GM18868 (cell line): ENCODE data around the gene DNAJC5.
"Not testable (repeated sequence)": the region's sequence is repeated elsewhere in the genome, so short reads cannot be mapped to it uniquely, and the experiment has no call there.

Experiments used
- ATAC-seq: cut with Tn5 transposase; IDR thresholded peaks from one replicate; pipeline ENCODE4 v1.9.1; 2021; ENCODE audit warnings: mild to moderate bottlenecking, moderate library complexity; ENCODE audit not compliant: unreplicated experiment

Gene DNAJC5

DNA sequence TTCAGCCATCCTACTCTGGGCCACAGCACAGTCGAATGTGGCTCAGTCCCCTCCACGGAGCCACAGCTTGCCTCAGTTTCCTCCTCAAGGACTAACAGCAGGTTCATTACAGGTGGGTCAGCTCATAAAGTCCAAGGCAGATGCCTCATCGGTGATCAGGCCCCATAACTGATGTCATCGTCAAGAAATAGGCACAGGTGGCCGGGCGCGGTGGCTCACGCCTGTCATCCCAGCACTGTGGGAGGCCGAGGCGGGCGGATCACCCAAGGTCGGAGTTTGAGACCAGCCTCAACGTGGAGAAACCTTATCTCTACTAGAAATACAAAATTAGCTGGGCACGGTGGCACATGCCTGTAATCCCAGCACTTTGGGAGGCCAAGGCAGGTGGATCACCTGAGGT, 57.8 kb downstream of the DNAJC5 start:
- no peak for ATAC-seq

DNA sequence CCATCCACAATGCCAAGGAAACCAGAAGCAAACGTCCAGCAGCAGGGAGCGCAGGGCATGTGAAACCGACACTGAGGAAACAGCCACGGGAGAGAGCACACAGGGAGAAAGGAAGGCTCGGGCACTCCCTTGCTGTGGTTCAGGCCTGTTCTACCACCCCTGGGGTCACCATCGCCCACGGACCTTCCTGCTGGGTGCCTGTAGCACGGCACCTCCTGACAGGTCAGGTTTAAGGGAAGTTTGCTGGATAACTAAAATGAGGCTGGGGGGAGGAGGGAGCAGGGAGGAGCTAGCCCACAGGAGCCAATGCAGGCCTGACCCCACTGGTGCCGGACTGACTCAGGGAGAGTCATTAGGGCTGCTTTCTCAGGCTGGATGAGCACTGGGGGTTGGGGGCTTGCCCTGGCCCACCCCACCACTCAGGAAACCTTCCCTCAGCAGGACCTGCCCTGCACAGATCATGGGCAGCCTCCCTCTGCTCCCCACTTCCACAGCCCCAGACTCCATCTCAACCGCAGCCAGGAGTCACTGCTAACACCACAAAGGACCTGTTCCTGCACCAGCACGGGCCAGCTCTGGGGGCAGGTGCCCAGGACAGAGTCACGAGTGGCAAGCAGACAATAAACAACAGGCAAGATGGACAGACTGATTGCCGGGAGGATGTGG, 59.0 kb downstream of the DNAJC5 start:
- no peak for ATAC-seq

DNA sequence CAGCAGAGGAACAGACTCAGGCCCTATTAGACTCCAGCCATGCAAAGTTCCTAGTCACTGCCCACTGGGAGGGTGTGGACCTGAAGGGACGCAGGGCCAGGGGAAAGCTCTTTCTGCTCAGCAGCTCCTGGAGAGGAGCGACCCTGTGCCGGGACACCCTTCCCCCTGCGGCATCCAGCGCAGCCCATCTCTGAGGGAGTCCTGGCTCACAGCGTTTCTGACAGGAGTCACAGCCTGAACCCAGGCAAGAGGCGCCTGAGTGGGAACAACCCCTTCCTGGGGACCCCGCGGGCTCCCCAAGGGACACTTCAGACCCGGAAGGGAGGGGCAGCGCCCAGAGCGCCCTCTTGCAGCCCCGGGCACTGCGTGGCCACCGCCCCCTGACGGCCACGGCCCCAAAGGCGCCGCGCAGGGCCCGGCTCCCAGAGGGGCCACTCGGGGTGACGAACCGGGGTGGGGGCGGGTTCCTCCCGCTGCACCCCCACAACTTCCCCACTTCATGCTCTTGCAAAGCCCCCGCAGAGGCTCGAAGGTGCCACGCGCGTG, 60.4 kb downstream of the DNAJC5 start:
- ATAC-seq, result no peak

DNA sequence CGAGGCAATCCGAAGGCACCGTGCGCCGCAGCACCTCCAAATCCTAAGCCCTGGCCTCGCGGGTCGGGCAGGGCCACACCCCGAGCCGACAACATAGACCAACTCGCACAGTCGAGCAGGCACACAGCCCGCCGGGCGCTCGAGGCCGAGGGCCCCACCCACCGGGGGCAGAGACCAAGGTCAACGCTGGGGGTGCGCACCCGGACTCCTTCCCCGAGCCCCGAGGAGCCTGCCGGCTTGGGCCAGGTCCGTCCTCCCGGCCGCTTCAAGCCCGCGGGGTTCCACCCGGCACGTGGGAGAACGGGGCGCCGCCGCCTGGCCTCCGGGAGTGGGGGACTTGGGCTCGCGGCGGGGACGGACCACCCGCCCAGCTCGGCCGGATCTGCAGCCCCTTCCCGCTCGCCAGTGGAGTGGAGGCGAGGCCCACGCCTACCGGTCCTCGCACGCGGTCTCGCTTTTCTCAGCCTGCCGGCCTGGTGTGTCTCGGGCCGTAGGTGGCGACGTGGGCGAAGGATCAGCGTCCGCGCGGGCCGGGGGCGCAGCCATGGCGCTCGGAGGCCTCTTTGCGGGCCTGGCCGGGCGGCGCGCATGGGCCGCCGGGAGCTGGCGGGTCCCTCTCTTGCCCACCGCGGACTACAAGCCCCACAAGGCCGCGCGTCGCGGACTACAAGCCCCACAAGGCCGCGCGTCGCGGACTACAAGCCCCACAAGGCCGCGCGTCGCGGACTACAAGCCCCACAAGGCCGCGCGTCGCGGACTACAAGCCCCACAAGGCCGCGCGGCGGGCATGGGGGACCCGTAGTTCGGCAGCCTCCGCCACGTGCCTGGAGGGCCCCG, 61.1 kb downstream of the DNAJC5 start, which contains the start of gene UCKL1:
UCKL1 (minus strand) TSS at position 590 of the 837 bp plus-strand sequence; CDS start at position 546, 44 bp downstream.
- peak; percentile 78 for ATAC-seq

DNA sequence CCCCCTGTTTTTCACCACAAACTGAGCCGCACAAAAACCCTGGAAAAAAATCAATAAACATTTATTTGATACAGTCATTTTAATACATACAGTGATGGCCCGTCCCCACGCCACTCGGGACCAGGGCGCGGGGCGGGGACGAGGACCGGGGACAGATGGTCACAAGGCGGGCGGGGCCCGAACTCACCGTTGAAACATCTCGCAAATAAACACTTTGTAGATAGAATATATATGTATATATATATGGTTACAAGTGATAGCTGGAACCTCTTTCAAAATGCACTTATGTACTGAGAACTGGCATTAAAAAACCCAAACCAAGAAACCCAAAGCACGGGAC, 61.7 kb downstream of the DNAJC5 start:
- ATAC-seq, result no peak

DNA sequence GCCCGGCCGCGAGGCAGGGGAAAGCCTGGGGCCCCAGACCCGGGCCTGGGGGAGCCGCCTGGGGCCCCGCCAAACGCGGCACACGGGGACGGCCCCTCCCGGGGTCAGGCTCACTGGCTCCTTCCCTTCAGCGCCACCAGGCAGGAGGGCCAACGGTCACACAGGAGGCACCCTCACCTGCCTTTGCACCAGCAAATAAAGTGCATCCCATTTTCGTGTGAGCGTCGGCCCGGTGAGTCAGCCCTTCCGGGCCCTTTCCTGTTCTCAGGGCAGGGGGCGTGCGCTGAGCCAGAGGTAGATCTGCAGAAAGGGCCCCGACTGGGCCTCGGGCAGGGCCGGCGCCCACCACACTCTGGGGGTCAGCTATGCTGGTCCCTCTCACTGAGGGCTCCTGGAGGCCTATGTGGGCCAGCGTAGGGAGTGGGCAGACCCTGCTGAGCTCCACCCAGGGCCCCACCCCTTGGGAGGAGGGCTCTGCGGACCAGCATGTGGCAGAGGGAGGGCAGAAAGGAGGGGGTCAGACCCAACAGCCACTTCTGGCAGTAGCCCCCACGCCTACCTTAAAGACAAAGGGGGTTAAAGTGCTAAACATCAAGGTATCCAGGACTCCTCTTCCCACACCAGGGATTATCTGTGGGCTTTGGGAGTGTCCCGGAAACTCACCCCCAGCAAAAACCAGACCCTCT, 62.2 kb downstream of the DNAJC5 start:
- ATAC-seq, result no peak

DNA sequence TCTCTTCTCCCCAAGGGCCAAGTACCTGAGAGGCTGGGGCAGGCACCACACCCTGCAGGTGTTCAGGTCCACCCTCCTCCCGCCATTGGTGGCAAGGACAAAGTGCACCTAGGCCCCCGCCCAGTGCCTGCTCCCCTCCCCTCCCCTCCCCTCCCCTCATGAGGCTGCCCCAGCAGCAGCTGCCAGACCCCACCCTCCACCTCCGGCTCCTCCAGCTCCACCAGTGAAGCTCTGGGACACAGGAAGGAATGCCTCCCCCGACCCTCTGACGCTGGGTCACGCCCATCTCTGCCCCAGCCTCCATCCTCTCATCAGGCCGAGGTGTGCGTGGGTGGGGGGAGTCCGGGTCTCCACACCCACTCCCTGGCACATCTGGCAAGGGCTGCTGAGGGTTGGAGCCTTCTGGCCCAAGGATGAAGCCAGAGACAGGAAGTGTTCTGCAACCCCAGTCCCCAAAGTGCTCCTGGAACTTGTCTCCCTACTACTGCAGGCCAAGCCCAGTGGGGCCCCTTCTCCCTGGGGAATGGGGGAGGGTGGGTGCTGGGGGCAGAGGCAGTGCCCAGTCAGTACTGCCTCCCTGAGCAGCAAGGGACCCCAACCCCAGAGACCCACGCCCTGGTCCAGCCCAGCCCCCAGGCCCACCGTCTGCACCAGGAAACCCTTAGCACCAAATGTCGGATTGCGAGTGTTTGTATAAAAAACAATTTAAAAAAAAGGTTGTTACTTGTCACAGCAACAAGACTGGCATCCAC, 62.9 kb downstream of the DNAJC5 start:
- no peak for ATAC-seq

DNA sequence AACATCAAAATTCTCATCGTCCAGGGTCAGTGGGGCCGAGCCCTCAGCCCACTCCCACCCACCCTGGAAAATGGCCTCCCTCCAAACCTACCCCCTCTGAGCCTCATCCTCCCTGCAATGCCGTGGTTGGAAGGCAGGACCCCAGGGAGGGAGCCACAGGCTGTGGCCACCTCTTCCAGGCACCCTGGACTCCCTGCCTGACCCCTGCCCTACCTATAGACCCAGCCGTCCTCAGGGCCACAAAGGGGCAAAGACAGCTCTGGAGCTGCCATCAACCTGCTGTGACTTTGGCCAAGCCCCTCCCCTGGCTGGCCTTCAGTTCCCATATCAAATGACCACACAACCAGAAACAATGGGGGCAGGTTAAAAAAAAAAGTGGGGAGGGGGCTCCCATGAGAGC, 63.5 kb downstream of the DNAJC5 start:
- no peak for ATAC-seq

DNA sequence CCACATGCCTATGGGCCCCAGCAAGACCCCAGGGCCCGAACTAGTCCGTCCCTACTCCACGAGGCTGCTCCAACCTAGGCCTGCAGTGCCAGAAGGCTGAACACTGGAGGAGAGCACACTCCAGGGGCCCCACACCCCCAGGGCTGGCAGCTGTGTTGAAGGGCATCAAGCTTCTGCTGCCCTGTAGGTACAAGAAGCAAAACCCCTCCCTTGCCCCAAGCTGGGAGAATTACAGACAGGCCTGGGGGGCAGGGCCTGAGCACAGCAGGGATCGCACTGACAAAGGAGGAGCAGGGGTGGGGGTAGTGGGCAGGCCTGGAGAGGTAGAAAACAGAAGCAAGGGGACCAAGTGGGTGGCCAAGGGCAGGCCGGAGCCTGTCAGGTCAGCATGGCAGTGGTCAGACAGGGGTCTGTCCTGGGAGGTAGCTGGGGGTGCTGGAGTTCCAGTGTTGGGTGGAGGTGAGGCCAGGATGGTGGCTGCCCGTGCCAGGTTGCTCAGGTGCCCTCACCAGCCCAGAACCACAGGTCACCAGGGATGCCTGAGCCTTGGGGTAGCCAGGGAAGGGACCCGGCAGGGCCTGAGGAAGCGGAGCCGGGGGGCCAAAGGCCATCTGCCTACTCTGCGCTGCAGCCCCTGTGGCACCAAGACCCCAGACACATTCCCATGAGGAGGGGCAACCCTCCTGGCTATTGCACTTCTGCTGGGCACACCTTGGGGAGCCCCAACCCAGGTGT, 64.2 kb downstream of the DNAJC5 start:
- no peak for ATAC-seq

DNA sequence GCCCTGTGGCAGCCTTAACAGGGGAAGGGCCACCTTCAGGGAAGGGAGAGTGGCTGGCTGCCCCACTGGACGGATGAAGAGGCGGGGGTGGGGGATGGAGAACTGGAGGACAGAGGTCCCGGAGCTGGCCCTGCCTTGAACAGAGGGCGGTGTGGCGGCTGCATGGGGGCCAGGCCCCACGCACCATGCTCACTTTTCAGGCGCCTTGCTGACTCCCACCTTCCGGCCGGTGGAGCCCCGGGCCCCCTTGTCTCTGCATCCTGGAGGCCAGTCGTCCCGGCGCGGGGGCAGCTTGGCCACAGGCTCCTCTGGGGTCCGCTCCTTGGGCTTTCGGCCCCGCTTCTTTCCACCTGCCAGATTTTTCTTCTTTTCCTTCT, 64.8 kb downstream of the DNAJC5 start:
- ATAC-seq, result no peak

DNA sequence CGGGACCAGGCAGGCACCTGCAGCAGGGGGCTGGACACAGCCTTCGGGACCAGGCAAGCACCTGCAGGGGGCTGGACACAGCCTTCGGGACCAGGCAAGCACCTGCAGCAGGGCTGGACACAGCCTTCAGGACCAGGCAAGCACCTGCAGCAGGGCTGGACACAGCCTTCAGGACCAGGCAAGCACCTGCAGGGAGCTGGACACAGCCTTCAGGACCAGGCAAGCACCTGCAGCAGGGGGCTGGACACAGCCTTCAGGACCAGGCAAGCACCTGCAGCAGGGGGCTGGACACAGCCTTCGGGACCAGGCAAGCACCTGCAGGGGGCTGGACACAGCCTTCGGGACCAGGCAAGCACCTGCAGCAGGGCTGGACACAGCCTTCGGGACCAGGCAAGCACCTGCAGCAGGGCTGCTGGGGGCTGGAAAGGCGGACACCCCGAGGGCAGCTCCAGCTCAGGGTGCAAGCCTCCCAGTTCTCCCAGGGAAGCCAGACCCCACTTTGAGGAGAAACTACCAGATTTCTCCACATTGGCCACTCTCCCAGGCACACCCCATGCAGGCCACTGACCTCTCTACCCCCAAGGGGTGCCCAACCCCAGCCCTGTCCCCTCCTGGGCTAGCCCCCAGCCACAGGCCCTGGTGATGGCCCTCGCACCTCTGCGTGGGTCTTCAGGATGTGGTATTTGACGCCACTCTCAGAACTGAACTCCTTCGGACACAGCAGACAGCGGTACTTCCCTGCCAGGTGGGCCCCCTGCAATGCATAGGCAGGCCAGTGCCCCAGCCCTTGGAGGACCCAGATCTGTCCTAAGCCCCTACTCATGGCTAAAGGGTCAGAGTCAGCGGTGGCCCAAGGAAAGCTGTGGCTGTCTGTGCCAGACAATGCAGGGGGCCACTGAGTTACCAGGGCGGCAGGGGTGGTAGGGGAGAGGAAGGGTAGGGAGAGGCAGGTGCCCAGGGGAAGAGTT, 66.0 kb downstream of the DNAJC5 start:
- not testable (repeated sequence) for ATAC-seq

DNA sequence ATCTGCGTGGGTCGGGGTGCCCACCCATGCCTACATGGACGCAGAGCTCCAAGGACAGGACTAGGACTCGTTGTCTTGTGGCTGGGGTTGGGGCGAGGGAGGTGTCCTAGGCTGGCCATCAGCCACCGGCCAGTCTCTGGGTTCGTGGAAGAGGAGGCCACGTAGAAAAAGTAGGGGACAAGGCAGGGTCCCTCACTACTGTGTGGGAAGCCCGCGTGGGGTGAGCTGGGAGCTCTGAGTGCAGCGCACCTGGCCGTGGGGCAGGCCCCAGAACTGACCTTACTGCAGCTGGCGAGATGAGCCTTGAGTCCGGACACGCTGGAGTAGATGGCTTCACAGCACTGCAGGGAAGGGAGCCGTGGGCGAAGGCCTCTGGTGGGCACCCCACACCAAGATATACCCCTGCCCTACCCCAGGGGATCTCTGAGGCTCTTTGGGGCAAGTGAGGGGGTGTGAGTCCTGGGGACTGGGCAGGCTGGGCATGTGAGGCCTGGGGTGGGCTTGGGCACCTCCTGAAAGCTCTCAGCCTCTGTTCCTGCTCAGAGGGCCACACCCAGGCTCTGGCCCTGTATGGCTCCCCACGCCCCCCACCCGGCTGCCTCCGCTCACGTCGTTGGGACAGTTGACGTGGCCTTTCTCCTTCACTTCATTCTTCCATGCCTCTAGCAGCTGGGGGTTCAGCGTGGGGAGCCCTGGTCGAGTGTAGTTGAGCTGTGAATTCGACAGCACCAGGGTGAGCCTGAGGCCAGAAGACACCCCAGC, 66.9 kb downstream of the DNAJC5 start:
- no peak for ATAC-seq

DNA sequence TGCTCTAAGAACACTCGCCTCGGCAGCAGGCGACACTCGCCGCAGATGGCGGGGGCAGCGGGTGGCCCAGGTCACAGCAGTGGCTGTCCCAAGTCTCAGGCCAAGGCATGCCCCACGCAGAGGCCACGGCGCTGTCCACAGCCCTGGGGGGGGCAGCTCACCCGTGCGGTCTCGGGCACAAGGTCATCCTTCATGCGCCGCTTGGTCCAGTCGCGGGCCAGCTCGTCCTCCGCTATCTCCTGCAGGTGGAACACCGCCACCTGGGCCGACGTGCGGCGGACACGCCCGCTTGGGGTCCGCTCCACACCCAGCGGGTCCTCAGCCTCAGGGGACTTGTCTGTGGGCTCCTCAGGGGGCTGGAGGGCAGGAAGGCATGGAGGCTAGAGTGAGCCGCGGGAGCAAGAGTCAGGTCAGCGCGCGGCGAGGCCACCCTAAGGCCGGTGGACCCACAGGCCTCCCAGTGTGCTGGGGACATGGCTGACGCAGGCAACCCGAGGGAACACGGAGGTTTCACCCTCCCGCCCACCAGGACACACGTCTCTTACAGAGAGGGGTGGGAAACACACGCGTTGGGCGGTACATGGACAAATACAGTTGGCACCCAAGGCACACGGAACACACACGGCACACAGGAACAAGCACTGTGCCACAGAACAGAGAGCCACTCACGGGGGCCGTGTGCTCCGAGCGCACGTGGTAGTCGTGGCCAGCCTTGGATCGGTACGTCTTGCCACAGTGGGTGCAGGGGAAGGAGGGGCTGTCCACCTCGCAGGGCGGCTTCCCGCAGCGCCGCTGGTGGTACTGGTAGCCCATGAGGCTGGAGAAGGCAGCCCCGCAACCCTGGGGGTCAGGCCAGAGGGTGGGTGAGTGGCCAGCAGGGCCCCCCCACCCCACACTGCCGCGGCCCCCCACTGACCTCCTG, 67.8 kb downstream of the DNAJC5 start:
- no peak for ATAC-seq

DNA sequence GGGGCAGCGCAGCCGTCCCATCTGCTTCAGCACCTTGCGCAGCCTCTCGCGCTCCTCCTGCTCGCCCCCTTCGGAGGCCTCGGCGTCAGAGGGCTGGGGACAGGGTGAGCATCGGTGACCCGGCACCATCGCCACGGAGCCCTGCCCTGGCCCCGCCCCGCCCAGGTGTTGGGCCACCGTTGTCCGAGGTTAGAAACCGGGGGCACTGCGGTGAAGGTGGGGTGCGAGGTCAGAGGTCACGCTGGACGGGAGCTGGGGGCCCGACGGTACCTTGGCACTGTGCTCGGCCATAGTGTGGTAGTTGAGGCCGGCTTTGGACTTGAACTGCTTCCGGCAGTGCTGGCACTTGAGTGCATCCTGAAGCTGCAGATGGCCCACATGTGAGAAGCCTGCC, 68.4 kb downstream of the DNAJC5 start:
- no peak for ATAC-seq

DNA sequence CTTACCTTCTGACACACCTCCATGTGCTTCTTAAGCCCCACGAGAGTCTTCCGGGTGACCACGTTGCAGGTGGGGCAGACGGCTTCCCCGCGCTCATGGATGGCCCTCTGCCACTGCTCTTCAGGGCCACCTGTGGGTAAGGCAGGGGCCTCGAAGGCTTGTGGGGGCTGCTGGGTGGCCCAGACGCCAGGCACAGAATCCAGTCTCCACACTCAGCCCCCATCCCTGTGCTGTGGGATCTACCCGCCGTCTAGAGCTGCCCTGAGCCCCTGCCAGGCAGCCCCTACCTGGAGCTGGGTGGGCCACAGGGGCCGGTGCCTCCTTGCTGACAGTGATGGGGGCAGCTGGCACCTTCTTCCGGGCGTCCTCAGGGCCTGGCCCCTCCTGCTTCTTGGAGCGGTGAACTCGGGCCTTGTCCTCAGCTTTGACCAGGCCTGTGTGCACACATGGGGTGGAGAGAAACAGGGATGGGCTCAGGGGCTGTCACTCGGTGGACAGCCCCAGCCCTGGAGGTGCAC, 68.9 kb downstream of the DNAJC5 start:
- ATAC-seq, result no peak

DNA sequence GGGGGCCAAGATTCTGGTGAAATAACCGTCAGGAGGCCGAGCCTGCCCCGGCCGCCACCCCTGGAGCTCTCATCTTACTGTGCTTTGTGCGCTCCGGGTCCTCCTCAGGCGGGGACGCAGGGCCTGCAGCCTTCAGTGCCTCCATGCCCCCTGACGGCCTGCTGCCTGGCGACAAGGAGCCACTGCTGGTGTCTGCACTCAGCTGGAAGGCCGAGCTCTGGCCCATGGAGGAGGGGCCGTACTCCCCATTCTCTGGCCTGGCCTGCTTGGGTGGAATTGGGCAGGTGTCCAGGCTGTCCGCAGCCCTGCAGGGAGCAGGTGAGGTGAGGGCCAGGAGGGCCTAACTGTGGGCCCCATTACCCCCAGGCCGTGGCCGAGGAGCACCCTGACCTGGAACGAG, 69.5 kb downstream of the DNAJC5 start:
- no peak for ATAC-seq
